Thymus (tissue), 11 donors: ENCODE measurements around the gene ATF6. TPM values are rescaled to one million over a fixed set of nuclear protein-coding genes. Genes with fewer than 3 reads are reported as not detected.
"Not testable (repeated sequence)": the region's sequence is repeated elsewhere in the genome, so short reads cannot be mapped to it uniquely, and the experiment has no call there.

Experiments used
- DNase-seq, 9 donors: peaks; one replicate each; pipeline ENCODE4 v3.0.0-alpha.2; 2013; ENCODE audit warnings: low spot score in 9 of 9, low read depth in 6 of 9, missing footprints in 1 of 9
- H3K27ac ChIP-seq, 2 donors: one replicate each; pipeline ENCODE4 v1.5.1; 2013; ENCODE audit warnings: control low read depth in 1 of 2, low read depth in 1 of 2, low read length in 1 of 2, mild to moderate bottlenecking in 1 of 2, moderate library complexity in 1 of 2
- H3K27me3 ChIP-seq, 2 donors: one replicate each; pipeline ENCODE4 v1.5.1; 2013; ENCODE audit warnings: low read length in 1 of 2; ENCODE audit not compliant: control insufficient read depth in 2 of 2, insufficient read depth in 1 of 2
- H3K36me3 ChIP-seq, 2 donors: one replicate each; pipeline ENCODE4 v1.5.1; 2013; ENCODE audit warnings: low read length in 1 of 2, mild to moderate bottlenecking in 1 of 2, moderate library complexity in 1 of 2; ENCODE audit not compliant: control insufficient read depth in 2 of 2, insufficient read depth in 2 of 2
- H3K4me1 ChIP-seq, 2 donors: one replicate each; pipeline ENCODE4 v1.5.1; 2013; ENCODE audit warnings: low read length in 2 of 2; ENCODE audit not compliant: control insufficient read depth in 2 of 2, insufficient read depth in 2 of 2
- H3K4me3 ChIP-seq, 2 donors: one replicate each; pipeline ENCODE4 v1.5.1; 2013; ENCODE audit warnings: low read length in 2 of 2, control low read depth in 1 of 2, mild to moderate bottlenecking in 1 of 2
- H3K9me3 ChIP-seq, 2 donors: one replicate each; pipeline ENCODE4 v1.5.1; 2013; ENCODE audit warnings: low read length in 1 of 2, mild to moderate bottlenecking in 1 of 2; ENCODE audit not compliant: control insufficient read depth in 2 of 2, insufficient read depth in 1 of 2
- WGBS: extraction: QIAGEN DNeasy Blood & Tissue Kit; methylation state at CpG from one replicate; pipeline ENCODE4 v1.1.7; 2013; 5-methylcytosine and 5-hydroxymethylcytosine counted together
- polyA plus RNA-seq: library from polyadenylated mRNA; stranded (reverse); fragments of 200-250 nt; gene quantifications from one replicate; pipeline ENCODE4 v1.2.3, GENCODE V29; 2013
- total RNA-seq: library from RNA; stranded (reverse); fragments of 120-200 nt; gene quantifications from one replicate; pipeline ENCODE4 v1.2.4, GENCODE V29; 2013
- donor health status: healthy.

Gene ATF6
- total and polyA plus RNA-seq, 2 donors = 6.5 to 12.7 TPM

GRCh38 chr1:161722406-161722805 is 43.7 kb upstream of the ATF6 start:
- Histone ChIP-seq H3K36me3 (no peaks in the 10 kb centered on the region), H3K27ac (no peak overlapping the region), H3K27me3 (peaks cover 48 to 87% of the 10 kb centered on the region in 2 donors), H3K4me3 (no peak overlapping the region), H3K4me1 (peaks cover 3 to 14% of the 10 kb centered on the region in 2 donors), H3K9me3 (peaks cover 1 to 5% of the 10 kb centered on the region in 2 donors)
- DNase-seq = no peak
- WGBS = 100% methylated on average over 1 of the region's 1 CpG

- DNase-seq = no peak
Observed at GRCh38 chr1:161723459-161724141, 42.5 kb upstream of the ATF6 start.

GRCh38 chr1:161725258-161725907 is 40.7 kb upstream of the ATF6 start:
- H3K9me3 ChIP-seq, H3K36me3 ChIP-seq, DNase-seq, H3K27ac ChIP-seq: not testable (repeated sequence)
- peaks cover 5 to 19% of the 10 kb centered on the region in 2 donors for H3K4me1 ChIP-seq
- H3K4me3 ChIP-seq = peak overlapping the region; percentile 48 to 54
- H3K27me3 ChIP-seq = peaks cover 59 to 94% of the 10 kb centered on the region in 2 donors
- WGBS = 62% methylated on average over 22 of the region's 22 CpGs

More at GRCh38 chr1:161723459-161724141, 42.5 kb upstream of the ATF6 start:
- Histone ChIP-seq H3K27me3 (peaks cover 46 to 89% of the 10 kb centered on the region in 2 donors), H3K4me1 (peaks cover 5 to 19% of the 10 kb centered on the region in 2 donors), H3K36me3 (no peaks in the 10 kb centered on the region), H3K4me3 (no peak overlapping the region), H3K9me3 (peaks cover 1 to 5% of the 10 kb centered on the region in 2 donors), H3K27ac (no peak overlapping the region)
- 96% methylated on average over 8 of the region's 8 CpGs for WGBS

- Histone ChIP-seq H3K9me3 (peaks cover 1 to 5% of the 10 kb centered on the region in 2 donors), H3K4me3 (peak overlapping the region; percentile 48 to 54), H3K27me3 (peaks cover 62 to 97% of the 10 kb centered on the region in 2 donors), H3K27ac (peak overlapping the region in 1 of 2 donors; percentile 43), H3K4me1 (peaks cover 5 to 19% of the 10 kb centered on the region in 2 donors), H3K36me3 (no peaks in the 10 kb centered on the region)
- DNase-seq = peak in 3 of 9 donors; percentile 3 to 52 (median 27)
- 2% methylated on average over 34 of the region's 34 CpGs for WGBS
Observed at GRCh38 chr1:161725908-161726472, 40.1 kb upstream of the ATF6 start.

GRCh38 chr1:161726473-161727255 is 39.5 kb upstream of the ATF6 start:
- peaks cover 5 to 19% of the 10 kb centered on the region in 2 donors for H3K4me1 ChIP-seq
- peaks cover 1 to 5% of the 10 kb centered on the region in 2 donors for H3K9me3 ChIP-seq
- H3K27me3 ChIP-seq = peaks cover 64 to 98% of the 10 kb centered on the region in 2 donors
- H3K4me3 ChIP-seq = peak overlapping the region; percentile 48 to 54
- DNase-seq = peak in 6 of 9 donors; percentile 34 to 77 (median 52)
- no peaks in the 10 kb centered on the region for H3K36me3 ChIP-seq
- WGBS = under 1% methylated on average over 83 of the region's 83 CpGs
- H3K27ac ChIP-seq = peak overlapping the region in 1 of 2 donors; percentile 53

GRCh38 chr1:161727256-161727924 is 38.7 kb upstream of the ATF6 start:
- Histone ChIP-seq H3K9me3 (peaks cover 1 to 5% of the 10 kb centered on the region in 2 donors), H3K27ac (peak overlapping the region; percentile 30 to 53), H3K27me3 (peaks cover 68 to 97% of the 10 kb centered on the region in 2 donors), H3K36me3 (no peaks in the 10 kb centered on the region), H3K4me1 (peaks cover 5 to 19% of the 10 kb centered on the region in 2 donors), H3K4me3 (peak overlapping the region; percentile 48 to 54)
- DNase-seq = peak; percentile 30 to 87 (median 58)
- under 1% methylated on average over 38 of the region's 38 CpGs for WGBS

- no peak overlapping the region for H3K4me3 ChIP-seq
- DNase-seq = no peak
- H3K27me3 ChIP-seq = peaks cover 61 to 94% of the 10 kb centered on the region in 2 donors
- peaks cover 5 to 19% of the 10 kb centered on the region in 2 donors for H3K4me1 ChIP-seq
- no peaks in the 10 kb centered on the region for H3K36me3 ChIP-seq
- H3K27ac ChIP-seq = no peak overlapping the region
- peaks cover 1 to 5% of the 10 kb centered on the region in 2 donors for H3K9me3 ChIP-seq
- 76% methylated on average over 5 of the region's 7 CpGs for WGBS
Observed at GRCh38 chr1:161728376-161729226, 37.5 kb upstream of the ATF6 start.
